Bronchial epithelial cell (primary cell): Measurements from ENCODE around the gene PAK1. TPM values are rescaled to one million over a fixed set of nuclear protein-coding genes. Genes with fewer than 3 reads are reported as not detected.

Experiments used
- DNase-seq: peaks from one replicate; pipeline ENCODE4 v3.0.0-alpha.2; 2010; ENCODE audit warnings: low read depth
- FAIRE-seq: peaks from 2 replicates; lab custom pipeline; 2011; peaks lifted over from hg19 to GRCh38; lab: Jason Lieb, UNC
- H3K27me3 ChIP-seq: 2 replicates; pipeline ENCODE4 v1.5.1; 2011; ENCODE audit warnings: low read length; ENCODE audit not compliant: control insufficient read depth, insufficient read depth
- H3K36me3 ChIP-seq: 2 replicates; pipeline ENCODE4 v1.5.1; 2011; ENCODE audit warnings: low read length; ENCODE audit not compliant: control insufficient read depth, insufficient read depth
- H3K4me3 ChIP-seq: 2 replicates; pipeline ENCODE4 v1.5.1; 2011; ENCODE audit warnings: mild to moderate bottlenecking, low read depth, low read length, control low read depth
- CTCF ChIP-seq: IDR thresholded peaks from 2 replicates; pipeline ENCODE4 v1.5.1; 2011; ENCODE audit warnings: mild to moderate bottlenecking, moderate library complexity, low read length, control low read depth, inconsistent platforms; ENCODE audit not compliant: insufficient read depth, severe bottlenecking
- total RNA-seq: library from RNA; depleted of rRNA; stranded (reverse); fragments of >200 nt; gene quantifications from 2 replicates; pipeline ENCODE4 v1.2.1, GENCODE V29; 2014

The PAK1 gene
- total RNA-seq, 1 donor from 2014 or later: 35.8 TPM

DNA sequence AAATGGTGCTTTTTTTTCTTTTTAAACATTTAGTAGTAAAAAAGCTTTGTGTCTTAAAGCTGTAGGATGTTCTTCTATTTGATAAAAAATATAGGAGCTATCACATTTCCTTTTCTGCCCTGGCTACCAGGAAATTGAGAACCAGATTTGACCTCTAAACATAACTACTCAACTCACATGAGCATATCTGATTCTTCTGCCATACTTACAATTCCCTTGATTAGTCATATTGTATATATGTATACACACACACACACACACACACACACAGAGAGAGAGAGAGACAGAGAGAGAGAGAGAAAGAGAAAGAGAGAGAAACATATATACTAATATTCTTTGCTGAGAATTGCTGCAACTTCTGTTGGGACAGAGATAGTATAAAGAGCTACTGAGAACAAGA lies 149.4 kb downstream of the PAK1 start:
- no peak for DNase-seq
- H3K27me3 ChIP-seq: no peaks in the 10 kb centered on the region
- H3K4me3 ChIP-seq: no peak overlapping the region
- TF ChIP-seq CTCF: no peak
- H3K36me3 ChIP-seq: peaks cover 1% of the 10 kb centered on the region
- FAIRE-seq: no peak

DNA sequence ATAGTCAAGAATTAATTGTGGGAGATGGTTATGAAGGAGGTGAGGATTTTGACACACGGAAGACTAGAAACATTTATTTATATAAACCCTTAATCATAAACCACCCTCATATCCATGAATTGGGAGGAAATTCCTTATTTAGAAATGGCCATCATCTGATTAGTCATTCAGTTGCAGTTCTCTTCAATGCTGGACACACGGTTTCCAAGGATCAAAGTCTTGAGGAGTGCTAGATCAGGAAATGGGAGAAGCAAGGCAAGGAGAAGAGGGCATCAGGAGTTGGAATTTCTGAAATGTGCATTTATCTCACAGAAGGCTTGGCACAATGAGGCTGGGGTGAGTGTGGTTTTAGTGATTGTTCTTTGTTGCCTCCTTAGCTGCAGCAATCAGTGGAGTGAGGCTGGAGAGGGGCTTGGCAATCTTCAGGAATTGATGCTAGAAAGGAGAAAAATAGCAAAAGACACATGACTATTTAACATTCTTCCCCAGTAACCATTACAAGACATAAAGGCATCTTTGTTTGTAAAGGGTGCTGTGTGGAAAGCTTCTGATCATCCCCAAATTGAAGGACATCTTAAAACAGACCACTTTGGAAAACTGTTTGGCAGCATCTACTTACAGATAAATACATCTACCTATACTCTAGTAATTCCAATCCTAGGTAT lies 150.8 kb downstream of the PAK1 start:
- no peaks in the 10 kb centered on the region for H3K27me3 ChIP-seq
- H3K4me3 ChIP-seq: no peak overlapping the region
- peaks cover 1% of the 10 kb centered on the region for H3K36me3 ChIP-seq
- no peak for FAIRE-seq
- DNase-seq: no peak
- TF ChIP-seq CTCF: no peak

GRCh38 chr11:77322506-77322905 lies 151.4 kb downstream of the PAK1 start:
- TF ChIP-seq CTCF: no peak
- peaks cover 1% of the 10 kb centered on the region for H3K36me3 ChIP-seq
- no peaks in the 10 kb centered on the region for H3K27me3 ChIP-seq
- DNase-seq (no peak), FAIRE-seq (no peak)
- H3K4me3 ChIP-seq: no peak overlapping the region

GRCh38 chr11:77320351-77320750 lies 153.5 kb downstream of the PAK1 start:
- no peak for FAIRE-seq
- no peaks in the 10 kb centered on the region for H3K36me3 ChIP-seq

DNA sequence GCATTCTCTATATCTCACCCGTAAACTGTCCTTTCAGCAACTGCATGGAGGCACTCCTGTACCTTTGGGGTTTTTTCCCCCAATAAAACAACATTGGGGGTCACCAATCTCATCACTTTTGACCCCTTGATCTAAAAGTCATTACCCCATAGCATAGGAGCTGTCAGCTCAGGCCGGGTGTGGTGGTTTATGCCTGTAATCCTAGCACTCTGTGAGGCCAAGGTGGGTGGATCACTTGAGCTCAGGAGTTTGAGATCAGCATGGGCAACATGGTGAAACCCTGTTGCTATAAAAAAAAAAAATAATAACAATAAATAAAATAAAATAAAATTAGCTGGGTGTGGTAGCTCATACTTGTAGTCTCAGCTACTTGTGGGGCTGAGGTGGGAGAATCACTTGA lies 155.3 kb downstream of the PAK1 start:
- Histone ChIP-seq H3K36me3 (no peaks in the 10 kb centered on the region), H3K4me3 (no peak overlapping the region), H3K27me3 (no peaks in the 10 kb centered on the region)
- FAIRE-seq: no peak
- no peak for TF ChIP-seq CTCF
- DNase-seq: no peak

More at GRCh38 chr11:77320351-77320750, 153.5 kb downstream of the PAK1 start:
- no peak for TF ChIP-seq CTCF
- no peak for DNase-seq
- H3K4me3 ChIP-seq: no peak overlapping the region
- H3K27me3 ChIP-seq: no peaks in the 10 kb centered on the region
